NB4 (cell line): ENCODE results near the gene ABHD18.

ENCODE experiments used
- CTCF ChIP-seq: IDR thresholded peaks from one replicate; pipeline ENCODE4 v1.5.1; 2012; ENCODE audit warnings: low read depth, low read length
- MAX ChIP-seq: IDR thresholded peaks from 2 replicates; pipeline ENCODE4 v1.6.1; 2011; ENCODE audit warnings: low read depth, low read length
- MYC ChIP-seq: IDR thresholded peaks from 2 replicates; pipeline ENCODE4 v1.6.1; 2011; ENCODE audit warnings: low read depth, low read length
- POLR2A ChIP-seq: IDR thresholded peaks from 2 replicates; pipeline ENCODE4 v1.6.1; 2011; ENCODE audit warnings: mild to moderate bottlenecking; ENCODE audit not compliant: insufficient read length; ENCODE audit errors: extremely low read depth

DNA sequence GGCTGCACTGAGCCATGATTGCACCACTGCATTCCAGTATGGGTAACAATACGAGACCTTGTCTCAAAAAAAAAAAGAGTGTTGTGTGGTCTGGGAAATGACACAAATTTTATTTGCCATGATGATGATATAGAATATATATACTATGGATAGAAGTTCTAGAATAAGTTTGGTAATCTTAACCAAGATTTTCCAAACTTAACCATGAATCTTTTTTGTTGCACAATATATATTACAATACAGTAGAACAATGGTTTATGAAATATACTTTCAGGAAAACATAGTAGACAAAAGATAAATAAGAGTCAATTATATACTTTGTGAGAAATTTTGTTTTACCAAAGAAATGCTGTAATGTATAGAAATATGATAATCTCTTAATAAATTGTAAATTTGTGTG, 35.0 kb upstream of the ABHD18 start:
- no peak for TF ChIP-seq POLR2A
- no peak for TF ChIP-seq CTCF
- no peak for TF ChIP-seq MAX
- TF ChIP-seq MYC: no peak
